Measurements from ENCODE around the gene ZNF181. TPM values are rescaled to one million over a fixed set of nuclear protein-coding genes. Genes with fewer than 3 reads are reported as not detected.

The ZNF181 gene
- total RNA-seq, 2 donors from 2014 or later, result 6.2 to 7.2 TPM

DNA sequence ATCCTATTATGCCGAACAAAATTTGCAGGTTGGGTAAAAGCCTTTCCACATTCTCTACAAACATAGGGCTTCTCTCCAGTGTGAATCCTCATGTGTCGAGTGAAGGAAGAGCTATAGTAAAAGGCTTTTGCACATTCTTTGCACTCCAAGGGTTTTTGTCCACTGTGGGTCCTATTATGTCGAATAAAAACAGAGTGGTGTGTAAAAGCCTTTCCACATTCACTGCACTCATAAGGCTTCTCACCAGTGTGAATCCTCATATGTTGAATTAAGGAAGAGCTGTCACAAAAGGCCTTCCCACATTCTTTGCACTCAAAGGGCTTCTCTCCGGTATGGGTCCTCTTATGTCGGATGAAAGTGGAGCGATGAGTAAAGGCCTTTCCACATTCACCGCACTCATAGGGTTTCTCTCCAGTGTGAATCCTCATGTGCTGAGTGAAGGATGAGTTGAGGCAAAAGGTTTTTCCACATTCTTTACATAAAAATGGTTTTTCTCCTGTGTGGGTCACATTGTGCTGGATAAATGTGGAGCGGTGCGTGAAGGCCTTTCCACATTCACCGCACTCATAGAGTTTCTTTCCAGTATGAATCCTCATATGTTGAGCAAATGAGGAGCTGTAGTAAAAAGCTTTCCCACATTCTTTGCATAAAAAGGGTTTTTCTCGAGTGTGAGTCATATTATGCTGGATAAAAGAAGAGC is 25.3 kb downstream of the ZNF181 start:
- TF ChIP-seq, protein P1, sequence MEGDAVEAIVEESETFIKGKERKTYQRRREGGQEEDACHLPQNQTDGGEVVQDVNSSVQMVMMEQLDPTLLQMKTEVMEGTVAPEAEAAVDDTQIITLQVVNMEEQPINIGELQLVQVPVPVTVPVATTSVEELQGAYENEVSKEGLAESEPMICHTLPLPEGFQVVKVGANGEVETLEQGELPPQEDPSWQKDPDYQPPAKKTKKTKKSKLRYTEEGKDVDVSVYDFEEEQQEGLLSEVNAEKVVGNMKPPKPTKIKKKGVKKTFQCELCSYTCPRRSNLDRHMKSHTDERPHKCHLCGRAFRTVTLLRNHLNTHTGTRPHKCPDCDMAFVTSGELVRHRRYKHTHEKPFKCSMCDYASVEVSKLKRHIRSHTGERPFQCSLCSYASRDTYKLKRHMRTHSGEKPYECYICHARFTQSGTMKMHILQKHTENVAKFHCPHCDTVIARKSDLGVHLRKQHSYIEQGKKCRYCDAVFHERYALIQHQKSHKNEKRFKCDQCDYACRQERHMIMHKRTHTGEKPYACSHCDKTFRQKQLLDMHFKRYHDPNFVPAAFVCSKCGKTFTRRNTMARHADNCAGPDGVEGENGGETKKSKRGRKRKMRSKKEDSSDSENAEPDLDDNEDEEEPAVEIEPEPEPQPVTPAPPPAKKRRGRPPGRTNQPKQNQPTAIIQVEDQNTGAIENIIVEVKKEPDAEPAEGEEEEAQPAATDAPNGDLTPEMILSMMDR (IDR thresholded peaks at IDR 0.05), result no peak
- Histone ChIP-seq H3K9ac (ENCODE audit: low read depth in 2 of 2, low read length in 2 of 2) (no peak overlapping the region), H3K9me3 (peaks cover 11% of the 10 kb centered on the region), H3K4me3 (no peak overlapping the region), H3K4me1 (no peaks in the 10 kb centered on the region), H3K27ac (no peak overlapping the region), H3K27me3 (no peaks in the 10 kb centered on the region), H3K36me3 (no peaks in the 10 kb centered on the region)
- no peak for DNase-seq
- intact Hi-C loops (cut with DNase I), result no loop called here

GRCh38 chr19:34766386-34766785 is 32.3 kb downstream of the ZNF181 start:
- intact Hi-C loops (cut with DNase I), result no loop called here
- Histone ChIP-seq H3K4me3 (no peak overlapping the region), H3K27ac (no peak overlapping the region), H3K27me3 (no peaks in the 10 kb centered on the region), H3K4me1 (no peaks in the 10 kb centered on the region), H3K9ac (ENCODE audit: low read depth in 2 of 2, low read length in 2 of 2) (no peak overlapping the region), H3K9me3 (no peaks in the 10 kb centered on the region), H3K36me3 (no peaks in the 10 kb centered on the region)
- TF ChIP-seq, protein P1 (IDR thresholded peaks at IDR 0.05), result no peak
- DNase-seq, result no peak

DNA sequence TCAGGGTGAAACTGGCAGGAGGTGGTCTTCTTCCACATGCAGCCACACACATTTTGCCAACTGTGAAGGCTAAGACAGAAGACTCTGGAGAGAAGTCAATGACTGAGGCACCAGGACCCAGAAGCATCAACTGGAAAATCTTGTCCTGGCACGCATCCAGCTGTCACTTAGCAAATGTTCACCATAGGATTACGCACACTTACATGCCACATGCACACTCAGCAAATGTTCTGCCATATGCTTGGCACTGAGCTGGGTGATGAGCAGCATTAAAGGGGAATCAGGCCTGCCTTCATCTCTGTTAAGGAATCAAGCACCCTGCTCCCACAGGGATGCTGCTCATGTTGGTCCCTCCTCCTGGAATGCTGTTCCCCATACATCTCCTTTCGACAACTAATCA is 33.9 kb downstream of the ZNF181 start:
- H3K4me1 ChIP-seq, result no peaks in the 10 kb centered on the region
- H3K27me3 ChIP-seq, result no peaks in the 10 kb centered on the region
- no peak overlapping the region for H3K9ac ChIP-seq (ENCODE audit: low read depth in 2 of 2, low read length in 2 of 2)
- intact Hi-C loops (cut with DNase I), result no loop called here
- TF ChIP-seq, protein P1 (IDR thresholded peaks at IDR 0.05), result no peak
- no peaks in the 10 kb centered on the region for H3K9me3 ChIP-seq
- H3K27ac ChIP-seq, result no peak overlapping the region
- DNase-seq, result no peak
- no peaks in the 10 kb centered on the region for H3K36me3 ChIP-seq
- no peak overlapping the region for H3K4me3 ChIP-seq

DNA sequence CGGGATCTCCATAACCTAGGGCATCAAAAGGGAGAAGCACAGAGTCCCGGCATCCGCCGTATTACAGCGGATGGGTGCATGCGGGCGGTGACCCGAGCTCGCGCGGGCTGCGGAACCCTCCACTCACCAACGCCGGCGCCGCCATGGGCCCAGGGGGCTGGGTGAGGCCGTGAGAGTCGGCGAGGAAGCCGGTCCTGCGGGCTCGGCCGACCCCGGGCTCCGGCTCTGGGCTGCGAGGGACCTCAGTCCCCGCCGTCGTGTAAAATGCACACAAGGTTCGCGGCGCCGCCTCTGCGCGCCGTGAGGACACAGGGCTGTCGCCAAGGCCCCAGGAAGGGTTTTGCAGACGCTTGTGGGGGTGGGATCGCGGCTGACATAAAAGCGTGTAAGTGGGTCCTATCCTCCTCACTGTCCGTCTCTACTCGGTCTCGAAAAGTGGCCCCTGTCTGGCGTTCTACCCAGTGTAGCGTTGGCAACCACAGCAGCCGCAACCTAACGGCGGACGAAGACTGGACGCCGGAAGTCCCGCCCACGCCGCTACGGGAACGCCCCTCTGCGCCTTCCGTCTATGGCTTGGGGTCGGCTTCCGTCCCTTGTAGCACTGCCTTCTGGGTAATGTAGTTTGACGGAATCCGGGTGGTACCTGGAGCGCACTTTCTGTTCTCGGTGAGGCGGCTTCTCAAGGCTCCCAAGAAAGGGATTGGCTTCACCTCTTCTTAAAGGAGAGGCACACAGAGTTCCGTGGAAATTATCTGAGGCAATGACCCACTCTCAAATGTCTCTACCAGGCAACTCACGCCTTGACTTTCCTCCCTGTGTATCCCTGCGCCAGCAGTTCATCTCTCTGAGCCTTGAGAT is 38.9 kb downstream of the ZNF181 start, which contains the start of gene ZNF599:
Gene ZNF599 (minus strand): TSS at position 519 of the 858 bp plus-strand sequence. CDS start 374 bp downstream, at position 145.
- H3K36me3 ChIP-seq, result no peaks in the 10 kb centered on the region
- peak within 1 kb of the TSS; percentile 91 for H3K4me3 ChIP-seq
- DNase-seq, result peak; percentile 92
- H3K9ac ChIP-seq (ENCODE audit: low read depth in 2 of 2, low read length in 2 of 2), result peak within 1 kb of the TSS; percentile 67 to 75
- H3K9me3 ChIP-seq, result no peaks in the 10 kb centered on the region
- TF ChIP-seq, protein P1 (IDR thresholded peaks at IDR 0.05), result no peak
- no peaks in the 10 kb centered on the region for H3K27me3 ChIP-seq
- H3K27ac ChIP-seq, result peak within 1 kb of the TSS; percentile 51
- no peaks in the 10 kb centered on the region for H3K4me1 ChIP-seq
- intact Hi-C loops (cut with DNase I), result loop anchor here (2.0 to 5.0 kb wide), 2 partner anchors 38 to 96 kb away; partner anchors contain the start of genes SCGB2B2, ZNF181 and ZNF302

- Histone ChIP-seq H3K27me3 (no peaks in the 10 kb centered on the region), H3K27ac (no peak overlapping the region)
These were observed 39.5 kb downstream of the ZNF181 start for GRCh38 chr19:34773555-34773864.

More at GRCh38 chr19:34773555-34773864, 39.5 kb downstream of the ZNF181 start:
- Histone ChIP-seq H3K4me1 (no peaks in the 10 kb centered on the region), H3K9ac (ENCODE audit: low read depth in 2 of 2, low read length in 2 of 2) (no peak overlapping the region), H3K4me3 (peak overlapping the region; percentile 91), H3K9me3 (no peaks in the 10 kb centered on the region), H3K36me3 (no peaks in the 10 kb centered on the region)
- intact Hi-C loops (cut with DNase I), result loop anchor here (2.0 to 5.0 kb wide), 2 partner anchors 39 to 96 kb away; partner anchors contain the start of genes SCGB2B2, ZNF181 and ZNF302
- DNase-seq, result no peak
- TF ChIP-seq, protein P1 (IDR thresholded peaks at IDR 0.05), result no peak
